Left colon (tissue), 2 donors: Measurements from ENCODE around the gene MYBL2. TPM values are rescaled to one million over a fixed set of nuclear protein-coding genes. Genes with fewer than 3 reads are reported as not detected.

Experiments used
- ATAC-seq: fragments of 200-7000 bp; cut with Tn5 transposase; one replicate; pipeline ENCODE4 v1.9.1; 2020; ENCODE audit warnings: mild to moderate bottlenecking, moderate library complexity
- DNase-seq, 2 donors: peaks; one replicate each; pipeline ENCODE4 v3.0.0-alpha.2; 2020
- intact Hi-C, 2 donors: fragments of 100-400 bp; cut with DNase I in 1 of 2; cut with micrococcal nuclease in 1 of 2; formaldehyde crosslinking; loops; one replicate each; pipeline versions ENCODE4 v1.11.2 to v1.14.0; 2022; cut with DNase I, micrococcal nuclease
- total RNA-seq, 2 donors: library from RNA; stranded (reverse); fragmentation: NEBNext Ultra II Directional; extraction: Animal tissue kit (Norgen Biotek cat#: 25700); gene quantifications; one replicate each; pipeline ENCODE4 v1.2.1, GENCODE V29; 2021
- donor health status: DM: no; HTN: no; CAD: no.
- donor health status: DM: yes; HTN: yes; CAD: no.

The MYBL2 gene
- total RNA-seq, 2 donors from 2014 or later = 4.6 to 11.7 TPM

GRCh38 chr20:43765916-43766315 lies 99.0 kb downstream of the MYBL2 start:
- ATAC-seq (no peak), DNase-seq (no peak)
- intact Hi-C loops = no loop called here

Other genes starting within 250 kb of the MYBL2 start
- gene SRSF6, start 209.2 kb upstream of the MYBL2 start, total RNA-seq = 100 to 1,000 TPM; 109 to 116 TPM
- 10 to 100 TPM in 1 of 2 donors, 1 to 10 TPM in 1; 7.6 to 11.5 TPM for gene L3MBTL1, start 159.4 kb upstream of the MYBL2 start, total RNA-seq
- gene SGK2, start 108.1 kb upstream of the MYBL2 start, total RNA-seq = 100 to 1,000 TPM; 125 to 135 TPM
- 10 to 100 TPM; 19.2 to 24.8 TPM for gene IFT52, start 76.2 kb upstream of the MYBL2 start, total RNA-seq
- gene GTSF1L, start 59.9 kb downstream of the MYBL2 start, total RNA-seq = not detected
- 1 to 10 TPM; 3.0 to 3.4 TPM for gene TOX2, start 247.7 kb downstream of the MYBL2 start, total RNA-seq